Natural killer cell (primary cell): ENCODE results near the gene PKMYT1. TPM values are rescaled to one million over a fixed set of nuclear protein-coding genes. Genes with fewer than 3 reads are reported as not detected.

Experiments used
- ATAC-seq, 3 donors: fragments of 150-1000 bp in 2 of 3; fragments of 200-7000 bp in 1 of 3; cut with Tn5 transposase; 1 replicate in 1 of 3; 2 replicates in 2 of 3; pipeline ENCODE4 v1.10.0; 2021; ENCODE audit warnings: mild to moderate bottlenecking in 2 of 3, moderate library complexity in 2 of 3
- DNase-seq, 2 donors: peaks; one replicate each; pipeline versions ENCODE4 v3.0.0 to v3.0.0-alpha.2; 2013 to 2021; ENCODE audit warnings: mixed read lengths in 1 of 2
- H3K27ac ChIP-seq: one replicate; pipeline ENCODE4 v1.5.1; 2013; ENCODE audit warnings: mild to moderate bottlenecking, low read length
- H3K27me3 ChIP-seq: one replicate; pipeline ENCODE4 v1.6.1; 2013; ENCODE audit warnings: low read length; ENCODE audit not compliant: control insufficient read depth, insufficient read depth
- H3K36me3 ChIP-seq: one replicate; pipeline ENCODE4 v1.6.1; 2013; ENCODE audit warnings: low read length; ENCODE audit not compliant: control insufficient read depth, insufficient read depth
- H3K4me1 ChIP-seq: one replicate; pipeline ENCODE4 v1.6.1; 2013; ENCODE audit warnings: low read length; ENCODE audit not compliant: control insufficient read depth, insufficient read depth
- H3K4me3 ChIP-seq: one replicate; pipeline ENCODE4 v1.5.1; 2013; ENCODE audit warnings: low read length
- H3K9me3 ChIP-seq: one replicate; pipeline ENCODE4 v1.6.1; 2013; ENCODE audit warnings: low read length; ENCODE audit not compliant: control insufficient read depth, insufficient read depth
- H3K27ac Mint-ChIP-seq, 2 donors: one replicate each; pipeline ENCODE4 v1.8.0; 2022; ENCODE audit warnings: mild to moderate bottlenecking in 2 of 2, mixed read lengths in 2 of 2, moderate library complexity in 1 of 2
- H3K27me3 Mint-ChIP-seq, 2 donors: one replicate each; pipeline ENCODE4 v1.8.0; 2022; ENCODE audit warnings: low read depth in 2 of 2, mixed read lengths in 2 of 2
- H3K36me3 Mint-ChIP-seq: one replicate; pipeline ENCODE4 v1.8.0; 2022; ENCODE audit warnings: mixed read lengths
- H3K4me1 Mint-ChIP-seq, 2 donors: one replicate each; pipeline ENCODE4 v1.8.0; 2022; ENCODE audit warnings: mixed read lengths in 2 of 2
- H3K4me3 Mint-ChIP-seq: one replicate; pipeline ENCODE4 v1.8.0; 2022; ENCODE audit warnings: mild to moderate bottlenecking, moderate library complexity, mixed read lengths
- H3K9me3 Mint-ChIP-seq, 2 donors: one replicate each; pipeline ENCODE4 v1.8.0; 2022; ENCODE audit warnings: mixed read lengths in 2 of 2
- CTCF ChIP-seq: fragments of 200-600 bp; IDR thresholded peaks from one replicate; pipeline ENCODE4 v1.8.0; 2022; ENCODE audit warnings: antibody characterized with exemption
- WGBS: methylation state at CpG from one replicate; pipeline ENCODE4 v1.1.7; 2013; ENCODE audit warnings: missing lambda C conversion rate; ENCODE audit not compliant: insufficient coverage; 5-methylcytosine and 5-hydroxymethylcytosine counted together
- intact Hi-C: fragments of 100-400 bp; cut with micrococcal nuclease; formaldehyde crosslinking; loops from one replicate; pipeline ENCODE4 v1.14.2; 2022
- total RNA-seq, 4 donors: library from RNA; stranded (reverse); fragments of 120-200 nt in 1 of 4; gene quantifications; one replicate each; pipeline versions ENCODE4 v1.2.3 to v1.2.4, GENCODE V29; 2013 to 2022

Gene PKMYT1
- total RNA-seq, 3 donors from 2014 or later (not counting 1 experiment from before 2014, with no cell fraction given): 2.6 to 5.9 (median 3.5) TPM

GRCh38 chr16:2924901-2925755 is 55.1 kb downstream of the PKMYT1 start:
- no peaks in the 10 kb centered on the region for H3K36me3 Mint-ChIP-seq
- no peak for ATAC-seq
- no peak for DNase-seq
- H3K27me3 Mint-ChIP-seq: no peaks in the 10 kb centered on the region
- H3K4me1 Mint-ChIP-seq: peaks cover 9 to 16% of the 10 kb centered on the region in 2 donors
- no peak overlapping the region for H3K27ac Mint-ChIP-seq
- H3K4me3 ChIP-seq: no peak overlapping the region
- H3K27me3 ChIP-seq: no peaks in the 10 kb centered on the region
- no peak overlapping the region for H3K4me3 Mint-ChIP-seq
- WGBS: 83% methylated on average over 41 of the region's 42 CpGs
- intact Hi-C loops: no loop called here
- peaks cover 12% of the 10 kb centered on the region for H3K36me3 ChIP-seq
- no peak overlapping the region for H3K27ac ChIP-seq
- peaks cover 7% of the 10 kb centered on the region for H3K4me1 ChIP-seq
- H3K9me3 ChIP-seq: no peaks in the 10 kb centered on the region
- no peak for TF ChIP-seq CTCF
- no peaks in the 10 kb centered on the region for H3K9me3 Mint-ChIP-seq

DNA sequence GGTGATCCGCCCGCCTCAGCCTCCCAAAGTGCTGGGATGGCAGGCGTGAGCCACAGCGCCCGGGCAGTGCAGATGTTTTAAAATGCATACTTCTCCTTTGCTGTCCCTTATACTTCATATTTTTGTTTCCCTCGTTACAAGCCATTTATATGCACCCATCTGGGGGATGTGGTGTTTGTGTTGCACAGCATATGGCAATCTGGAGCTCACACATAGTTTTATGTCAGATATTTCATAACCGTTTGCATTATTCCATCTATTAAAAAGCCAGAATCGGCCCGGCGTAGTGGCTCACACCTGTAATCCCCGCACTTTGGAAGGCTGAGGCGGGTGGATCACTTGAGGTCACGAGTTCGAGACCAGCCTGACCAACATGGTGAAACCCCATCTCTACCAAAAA is 56.8 kb downstream of the PKMYT1 start:
- H3K27me3 ChIP-seq: no peaks in the 10 kb centered on the region
- H3K9me3 Mint-ChIP-seq: no peaks in the 10 kb centered on the region
- no peak overlapping the region for H3K27ac Mint-ChIP-seq
- ATAC-seq (no peak), DNase-seq (no peak)
- no peak overlapping the region for H3K4me3 Mint-ChIP-seq
- H3K36me3 ChIP-seq: peaks cover 6% of the 10 kb centered on the region
- H3K4me3 ChIP-seq: no peak overlapping the region
- H3K27ac ChIP-seq: no peak overlapping the region
- peaks cover 16 to 21% of the 10 kb centered on the region in 2 donors for H3K4me1 Mint-ChIP-seq
- no peaks in the 10 kb centered on the region for H3K27me3 Mint-ChIP-seq
- intact Hi-C loops: no loop called here
- no peaks in the 10 kb centered on the region for H3K9me3 ChIP-seq
- no peaks in the 10 kb centered on the region for H3K36me3 Mint-ChIP-seq
- no peak for TF ChIP-seq CTCF
- H3K4me1 ChIP-seq: peaks cover 9% of the 10 kb centered on the region
- WGBS: 96% methylated on average over 13 of the region's 14 CpGs

Other genes with a start within 250 kb of the PKMYT1 start
- 1,000 to 10,000 TPM; 1,131 to 1,162 (median 1,149) TPM for gene SRRM2, start 227.8 kb downstream of the PKMYT1 start, total RNA-seq
- 100 to 1,000 TPM; 146 to 207 (median 161) TPM for gene ELOB, start 203.2 kb downstream of the PKMYT1 start, total RNA-seq
- under 1 TPM; 0.20 to 0.63 (median 0.54) TPM for gene PRSS33, start 192.9 kb downstream of the PKMYT1 start, total RNA-seq
- under 1 TPM in 1 of 3 donors, not detected in 2; 0.33 TPM for gene PRSS41, start 182.0 kb downstream of the PKMYT1 start, total RNA-seq
- 1 to 10 TPM in 1 of 3 donors, under 1 TPM in 1, not detected in 1; 0.64 to 6.6 TPM for gene PRSS21, start 163.2 kb downstream of the PKMYT1 start, total RNA-seq
- 1 to 10 TPM in 2 of 3 donors, under 1 TPM in 1; 0.78 to 1.5 (median 1.1) TPM for gene ZG16B, start 150.1 kb downstream of the PKMYT1 start, total RNA-seq
- 1 to 10 TPM; 1.5 to 7.7 (median 3.3) TPM for gene PRSS22, start 122.3 kb downstream of the PKMYT1 start, total RNA-seq
- gene FLYWCH2, start 97.2 kb downstream of the PKMYT1 start, total RNA-seq: 10 to 100 TPM; 12.0 to 12.7 (median 12.6) TPM
- 100 to 1,000 TPM in 2 of 3 donors, 10 to 100 TPM in 1; 85.1 to 148 (median 130) TPM for gene FLYWCH1, start 68.5 kb downstream of the PKMYT1 start, total RNA-seq
- under 1 TPM in 1 of 3 donors, not detected in 2; 0.16 TPM for gene KREMEN2, start 16.2 kb downstream of the PKMYT1 start, total RNA-seq
- gene PAQR4, start 11.1 kb downstream of the PKMYT1 start, total RNA-seq: 1 to 10 TPM; 2.9 to 4.4 (median 3.5) TPM
- under 1 TPM in 2 of 3 donors, not detected in 1; 0.34 to 0.35 TPM for gene CLDN9, start 32.5 kb upstream of the PKMYT1 start, total RNA-seq
- gene CLDN6, start 37.7 kb upstream of the PKMYT1 start, total RNA-seq: not detected
- 1 to 10 TPM; 2.4 to 3.7 (median 3.1) TPM for gene TNFRSF12A, start 39.9 kb upstream of the PKMYT1 start, total RNA-seq
- 10 to 100 TPM; 15.4 to 21.8 (median 16.0) TPM for gene HCFC1R1, start 43.5 kb upstream of the PKMYT1 start, total RNA-seq
- gene THOC6, start 43.6 kb upstream of the PKMYT1 start, total RNA-seq: 10 to 100 TPM; 17.1 to 21.5 (median 17.2) TPM
- gene BICDL2, start 56.5 kb upstream of the PKMYT1 start, total RNA-seq: not detected
- 10 to 100 TPM in 1 of 3 donors, 1 to 10 TPM in 2; 2.0 to 62.2 (median 5.6) TPM for gene MMP25, start 66.1 kb upstream of the PKMYT1 start, total RNA-seq
- 100 to 1,000 TPM; 305 to 562 (median 319) TPM for gene IL32, start 85.2 kb upstream of the PKMYT1 start, total RNA-seq
- under 1 TPM; 0.65 to 0.96 (median 0.77) TPM for gene ZSCAN10, start 118.8 kb upstream of the PKMYT1 start, total RNA-seq
- under 1 TPM in 1 of 3 donors, not detected in 2; 0.16 TPM for gene ZNF205, start 132.1 kb upstream of the PKMYT1 start, total RNA-seq
- gene ZNF213, start 154.6 kb upstream of the PKMYT1 start, total RNA-seq: 1 to 10 TPM; 4.8 to 6.8 (median 5.1) TPM
- gene OR1F1, start 207.8 kb upstream of the PKMYT1 start, total RNA-seq: not detected